HEK293 (cell line): ENCODE results near the gene SLC28A1.

ENCODE experiments used
- ELK4 ChIP-seq: IDR thresholded peaks from 2 replicates; pipeline ENCODE4 v1.6.1; 2011; ENCODE audit warnings: mild to moderate bottlenecking, low read depth, low read length, borderline replicate concordance
- INSM2 ChIP-seq: fragments of 450-650 bp; formaldehyde crosslinking; IDR thresholded peaks from 2 replicates; pipeline ENCODE4 v1.5.1; 2016; ENCODE audit warnings: missing biosample characterization, missing genetic modification characterization
- ZBTB17 ChIP-seq: fragments of 450-650 bp; formaldehyde crosslinking; IDR thresholded peaks from 2 replicates; pipeline ENCODE4 v1.5.1; 2016; ENCODE audit warnings: missing biosample characterization, missing genetic modification characterization
- ZNF324 ChIP-seq: fragments of 450-650 bp; formaldehyde crosslinking; IDR thresholded peaks from 2 replicates; pipeline ENCODE4 v1.5.1; 2016; ENCODE audit warnings: missing biosample characterization, missing genetic modification characterization
- ZNF501 ChIP-seq: fragments of 450-650 bp; formaldehyde crosslinking; IDR thresholded peaks from 2 replicates; pipeline ENCODE4 v1.5.1; 2016; ENCODE audit warnings: missing biosample characterization, missing genetic modification characterization
- ZNF580 ChIP-seq: fragments of 450-650 bp; formaldehyde crosslinking; IDR thresholded peaks from 2 replicates; pipeline ENCODE4 v1.5.1; 2016; ENCODE audit warnings: missing biosample characterization, missing genetic modification characterization
- ZNF664 ChIP-seq: fragments of 450-650 bp; formaldehyde crosslinking; IDR thresholded peaks from 2 replicates; pipeline ENCODE4 v1.5.1; 2016; ENCODE audit warnings: missing biosample characterization, missing genetic modification characterization
- ZSCAN4 ChIP-seq: fragments of 450-650 bp; formaldehyde crosslinking; IDR thresholded peaks from 2 replicates; pipeline ENCODE4 v1.5.1; 2017; ENCODE audit warnings: missing biosample characterization, missing genetic modification characterization

- TF ChIP-seq ZNF324 (no peak), ZBTB17 (tag by site-specific recombination) (no peak), ZNF501 (tag by site-specific recombination) (no peak), ELK4 (no peak), INSM2 (no peak), ZNF664 (tag by site-specific recombination) (no peak), ZSCAN4 (tag by site-specific recombination) (no peak), ZNF580 (tag by site-specific recombination) (no peak)
Observed at GRCh38 chr15:84889313-84889990, 5.0 kb downstream of the SLC28A1 start.
